ENCODE results near the gene SIPA1L3.

DNA sequence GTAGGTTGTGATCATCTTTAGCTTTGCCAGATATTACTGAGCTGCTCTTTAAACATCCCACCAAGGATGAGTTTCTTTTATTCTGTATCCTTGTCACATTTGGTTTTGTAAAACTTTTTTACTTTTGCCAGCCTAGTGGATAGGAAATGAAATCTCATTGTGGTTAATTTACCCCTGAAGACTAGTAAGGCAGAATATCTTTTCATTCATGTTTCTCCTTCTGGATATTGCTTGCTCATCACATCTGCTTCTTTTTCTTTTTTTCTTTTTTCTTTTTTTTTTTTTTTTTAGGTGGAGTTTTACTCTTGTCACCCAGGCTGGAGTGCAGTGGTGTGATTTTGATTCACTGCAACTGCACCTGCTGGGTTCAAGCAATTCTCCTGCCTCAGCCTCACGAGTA is 31.3 kb downstream of the SIPA1L3 start:
- TF ChIP-seq, protein P1, sequence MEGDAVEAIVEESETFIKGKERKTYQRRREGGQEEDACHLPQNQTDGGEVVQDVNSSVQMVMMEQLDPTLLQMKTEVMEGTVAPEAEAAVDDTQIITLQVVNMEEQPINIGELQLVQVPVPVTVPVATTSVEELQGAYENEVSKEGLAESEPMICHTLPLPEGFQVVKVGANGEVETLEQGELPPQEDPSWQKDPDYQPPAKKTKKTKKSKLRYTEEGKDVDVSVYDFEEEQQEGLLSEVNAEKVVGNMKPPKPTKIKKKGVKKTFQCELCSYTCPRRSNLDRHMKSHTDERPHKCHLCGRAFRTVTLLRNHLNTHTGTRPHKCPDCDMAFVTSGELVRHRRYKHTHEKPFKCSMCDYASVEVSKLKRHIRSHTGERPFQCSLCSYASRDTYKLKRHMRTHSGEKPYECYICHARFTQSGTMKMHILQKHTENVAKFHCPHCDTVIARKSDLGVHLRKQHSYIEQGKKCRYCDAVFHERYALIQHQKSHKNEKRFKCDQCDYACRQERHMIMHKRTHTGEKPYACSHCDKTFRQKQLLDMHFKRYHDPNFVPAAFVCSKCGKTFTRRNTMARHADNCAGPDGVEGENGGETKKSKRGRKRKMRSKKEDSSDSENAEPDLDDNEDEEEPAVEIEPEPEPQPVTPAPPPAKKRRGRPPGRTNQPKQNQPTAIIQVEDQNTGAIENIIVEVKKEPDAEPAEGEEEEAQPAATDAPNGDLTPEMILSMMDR (conservative IDR thresholded peaks at IDR 0.05), result no peak
- TF ChIP-seq ZFX (IDR thresholded peaks at IDR 0.05), result no peak

Measured in C4-2B (cell line).